PC-3 (cell line): ENCODE data around the gene MRPL20.

Experiments
- CTCF ChIP-seq: fragments of 300-600 bp; sonication (generic); conservative IDR thresholded peaks from 2 replicates; pipeline ENCODE4 v1.5.1; 2017; ENCODE audit warnings: antibody characterized with exemption, low read depth, mild to moderate bottlenecking, low read length
- EZH2 ChIP-seq: fragments of 300-600 bp; sonication (generic); IDR thresholded peaks from one replicate; pipeline ENCODE4 v1.6.1; 2017; ENCODE audit warnings: antibody characterized with exemption, mild to moderate bottlenecking, low read length; ENCODE audit not compliant: unreplicated experiment
- EZH2phosphoT487 ChIP-seq: fragments of 300-600 bp; sonication (generic); IDR thresholded peaks from 2 replicates; pipeline ENCODE4 v1.6.1; 2018; ENCODE audit warnings: mild to moderate bottlenecking, antibody characterized with exemption, low read length, borderline replicate concordance

GRCh38 chr1:1353389-1354151, 53.5 kb downstream of the MRPL20 start:
- TF ChIP-seq CTCF (no peak), EZH2phosphoT487 (no peak), EZH2 (no peak)
